Central memory CD8-positive, alpha-beta T cell (primary cell): ENCODE results near the gene BECN2.
"Not testable (repeated sequence)": the region's sequence is repeated elsewhere in the genome, so short reads cannot be mapped to it uniquely, and the experiment has no call there.

Experiments
- ATAC-seq: fragments of 150-1000 bp; cut with Tn5 transposase; replicated peaks from 2 replicates; pipeline ENCODE4 v1.10.0; 2022; ENCODE audit warnings: mild to moderate bottlenecking, moderate FRiP score, moderate number of reproducible peaks; ENCODE audit not compliant: poor library complexity, severe bottlenecking; ENCODE audit errors: extremely low read depth
- DNase-seq, 2 donors: peaks; one replicate each; pipeline ENCODE4 v3.0.0; 2021; ENCODE audit warnings: low spot score in 2 of 2
- H3K27ac Mint-ChIP-seq: one replicate; pipeline ENCODE4 v1.8.0; 2022; ENCODE audit warnings: low read depth, mild to moderate bottlenecking, moderate library complexity, mixed read lengths
- H3K27me3 Mint-ChIP-seq: one replicate; pipeline ENCODE4 v1.8.0; 2022; ENCODE audit warnings: mixed read lengths
- H3K36me3 Mint-ChIP-seq: one replicate; pipeline ENCODE4 v1.8.0; 2022; ENCODE audit warnings: mild to moderate bottlenecking, moderate library complexity, mixed read lengths; ENCODE audit not compliant: insufficient read depth
- H3K4me1 Mint-ChIP-seq: one replicate; pipeline ENCODE4 v1.8.0; 2022; ENCODE audit warnings: mixed read lengths
- H3K4me3 Mint-ChIP-seq: one replicate; pipeline ENCODE4 v1.8.0; 2022; ENCODE audit warnings: mild to moderate bottlenecking, moderate library complexity, mixed read lengths
- H3K9me3 Mint-ChIP-seq: one replicate; pipeline ENCODE4 v1.8.0; 2022; ENCODE audit warnings: mixed read lengths

Gene BECN2

GRCh38 chr1:241944300-241944699, 13.3 kb upstream of the BECN2 start:
- H3K9me3 Mint-ChIP-seq = no peaks in the 10 kb centered on the region
- DNase-seq (no peak), ATAC-seq (no peak)
- no peaks in the 10 kb centered on the region for H3K4me1 Mint-ChIP-seq
- no peak overlapping the region for H3K4me3 Mint-ChIP-seq
- peaks cover 13% of the 10 kb centered on the region for H3K27me3 Mint-ChIP-seq
- no peak overlapping the region for H3K27ac Mint-ChIP-seq
- no peaks in the 10 kb centered on the region for H3K36me3 Mint-ChIP-seq

GRCh38 chr1:241947354-241947753, 10.2 kb upstream of the BECN2 start:
- peaks cover 13% of the 10 kb centered on the region for H3K27me3 Mint-ChIP-seq
- DNase-seq (no peak), ATAC-seq (no peak)
- no peaks in the 10 kb centered on the region for H3K4me1 Mint-ChIP-seq
- H3K36me3 Mint-ChIP-seq = no peaks in the 10 kb centered on the region
- H3K4me3 Mint-ChIP-seq = no peak overlapping the region
- no peak overlapping the region for H3K27ac Mint-ChIP-seq
- H3K9me3 Mint-ChIP-seq = no peaks in the 10 kb centered on the region

GRCh38 chr1:241950390-241950789, 7.2 kb upstream of the BECN2 start:
- DNase-seq = no peak
- no peaks in the 10 kb centered on the region for H3K36me3 Mint-ChIP-seq

GRCh38 chr1:241962153-241962552, 4.6 kb downstream of the BECN2 start:
- Mint-ChIP-seq H3K27me3 (no peaks in the 10 kb centered on the region), H3K4me3 (no peak overlapping the region), H3K9me3 (no peaks in the 10 kb centered on the region), H3K36me3 (no peaks in the 10 kb centered on the region), H3K27ac (no peak overlapping the region), H3K4me1 (no peaks in the 10 kb centered on the region)
- ATAC-seq (no peak), DNase-seq (no peak)

More at GRCh38 chr1:241950390-241950789, 7.2 kb upstream of the BECN2 start:
- no peaks in the 10 kb centered on the region for H3K4me1 Mint-ChIP-seq
- H3K4me3 Mint-ChIP-seq = no peak overlapping the region
- H3K9me3 Mint-ChIP-seq = no peaks in the 10 kb centered on the region
- peaks cover 13% of the 10 kb centered on the region for H3K27me3 Mint-ChIP-seq
- no peak overlapping the region for H3K27ac Mint-ChIP-seq
- no peak for ATAC-seq

- Mint-ChIP-seq H3K27ac (no peak overlapping the region), H3K4me3 (no peak overlapping the region), H3K36me3 (no peaks in the 10 kb centered on the region), H3K4me1 (no peaks in the 10 kb centered on the region), H3K27me3 (no peaks in the 10 kb centered on the region), H3K9me3 (no peaks in the 10 kb centered on the region)
- DNase-seq (no peak), ATAC-seq (no peak)
Measured at GRCh38 chr1:241963722-241964121, 6.2 kb downstream of the BECN2 start.

GRCh38 chr1:241964550-241965282, 7.1 kb downstream of the BECN2 start:
- Mint-ChIP-seq H3K27me3 (no peaks in the 10 kb centered on the region), H3K4me1 (no peaks in the 10 kb centered on the region), H3K9me3 (no peaks in the 10 kb centered on the region), H3K4me3 (no peak overlapping the region), H3K27ac (no peak overlapping the region), H3K36me3 (no peaks in the 10 kb centered on the region)
- no peak for ATAC-seq
- DNase-seq = no peak

- H3K9me3 Mint-ChIP-seq = no peaks in the 10 kb centered on the region
- H3K27me3 Mint-ChIP-seq = no peaks in the 10 kb centered on the region
Measured at GRCh38 chr1:241968611-241969010, 11.0 kb downstream of the BECN2 start.

GRCh38 chr1:241972703-241973369, 15.3 kb downstream of the BECN2 start:
- no peaks in the 10 kb centered on the region for H3K36me3 Mint-ChIP-seq
- no peak for DNase-seq

More at GRCh38 chr1:241968611-241969010, 11.0 kb downstream of the BECN2 start:
- H3K4me3 Mint-ChIP-seq = no peak overlapping the region
- DNase-seq = no peak
- no peak overlapping the region for H3K27ac Mint-ChIP-seq
- H3K4me1 Mint-ChIP-seq = no peaks in the 10 kb centered on the region
- H3K36me3 Mint-ChIP-seq = no peaks in the 10 kb centered on the region
- ATAC-seq = no peak

GRCh38 chr1:241976229-241976628, 18.7 kb downstream of the BECN2 start:
- Mint-ChIP-seq H3K4me3 (no peak overlapping the region), H3K36me3 (no peaks in the 10 kb centered on the region)

More at GRCh38 chr1:241972703-241973369, 15.3 kb downstream of the BECN2 start:
- Mint-ChIP-seq H3K4me3 (no peak overlapping the region), H3K27me3 (no peaks in the 10 kb centered on the region), H3K4me1 (no peaks in the 10 kb centered on the region), H3K27ac (no peak overlapping the region), H3K9me3 (no peaks in the 10 kb centered on the region)
- no peak for ATAC-seq

GRCh38 chr1:241979071-241979470, 21.5 kb downstream of the BECN2 start:
- no peak overlapping the region for H3K27ac Mint-ChIP-seq
- no peaks in the 10 kb centered on the region for H3K36me3 Mint-ChIP-seq
- H3K9me3 Mint-ChIP-seq = no peaks in the 10 kb centered on the region
- ATAC-seq (no peak), DNase-seq (no peak)
- no peaks in the 10 kb centered on the region for H3K27me3 Mint-ChIP-seq
- no peak overlapping the region for H3K4me3 Mint-ChIP-seq
- no peaks in the 10 kb centered on the region for H3K4me1 Mint-ChIP-seq

More at GRCh38 chr1:241976229-241976628, 18.7 kb downstream of the BECN2 start:
- H3K27me3 Mint-ChIP-seq = no peaks in the 10 kb centered on the region
- DNase-seq (no peak), ATAC-seq (no peak)
- H3K9me3 Mint-ChIP-seq = no peaks in the 10 kb centered on the region
- no peak overlapping the region for H3K27ac Mint-ChIP-seq
- no peaks in the 10 kb centered on the region for H3K4me1 Mint-ChIP-seq

- no peak for ATAC-seq
- H3K4me1 Mint-ChIP-seq = no peaks in the 10 kb centered on the region
Measured at GRCh38 chr1:241979926-241980325, 22.4 kb downstream of the BECN2 start.

GRCh38 chr1:241985787-241986186, 28.2 kb downstream of the BECN2 start:
- H3K27me3 Mint-ChIP-seq = peaks cover 15% of the 10 kb centered on the region
- H3K4me1 Mint-ChIP-seq = no peaks in the 10 kb centered on the region
- H3K27ac Mint-ChIP-seq = no peak overlapping the region
- H3K4me3 Mint-ChIP-seq = no peak overlapping the region
- H3K36me3 Mint-ChIP-seq = no peaks in the 10 kb centered on the region
- H3K9me3 Mint-ChIP-seq = no peaks in the 10 kb centered on the region
- no peak for DNase-seq
- ATAC-seq = no peak

More at GRCh38 chr1:241979926-241980325, 22.4 kb downstream of the BECN2 start:
- no peak overlapping the region for H3K27ac Mint-ChIP-seq
- no peaks in the 10 kb centered on the region for H3K27me3 Mint-ChIP-seq
- DNase-seq = no peak
- no peaks in the 10 kb centered on the region for H3K9me3 Mint-ChIP-seq
- no peaks in the 10 kb centered on the region for H3K36me3 Mint-ChIP-seq
- no peak overlapping the region for H3K4me3 Mint-ChIP-seq

GRCh38 chr1:241988389-241988930, 30.9 kb downstream of the BECN2 start:
- not testable (repeated sequence) for H3K36me3 Mint-ChIP-seq, H3K9me3 Mint-ChIP-seq, DNase-seq, H3K4me1 Mint-ChIP-seq, H3K27ac Mint-ChIP-seq, ATAC-seq, H3K4me3 Mint-ChIP-seq
- peaks cover 41% of the 10 kb centered on the region for H3K27me3 Mint-ChIP-seq
